ENCODE measurements around the gene NALCN.

DNA sequence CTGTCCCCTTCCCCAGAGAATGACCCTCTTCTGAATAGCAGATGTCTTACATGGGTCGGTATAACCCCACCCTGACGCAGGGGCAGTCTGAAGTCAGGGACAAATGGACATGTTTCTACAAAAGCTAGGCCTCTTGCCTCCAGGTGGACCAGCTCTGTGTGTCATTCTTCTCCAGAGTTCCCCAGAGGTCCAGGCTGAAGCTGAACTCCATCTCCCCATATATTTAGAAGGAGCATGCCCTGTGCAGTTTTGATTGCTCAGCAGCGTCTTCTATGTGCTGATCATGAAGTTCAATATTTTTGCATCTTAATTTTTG lies 8.8 kb upstream of the NALCN start:
- TF ChIP-seq, protein P1, sequence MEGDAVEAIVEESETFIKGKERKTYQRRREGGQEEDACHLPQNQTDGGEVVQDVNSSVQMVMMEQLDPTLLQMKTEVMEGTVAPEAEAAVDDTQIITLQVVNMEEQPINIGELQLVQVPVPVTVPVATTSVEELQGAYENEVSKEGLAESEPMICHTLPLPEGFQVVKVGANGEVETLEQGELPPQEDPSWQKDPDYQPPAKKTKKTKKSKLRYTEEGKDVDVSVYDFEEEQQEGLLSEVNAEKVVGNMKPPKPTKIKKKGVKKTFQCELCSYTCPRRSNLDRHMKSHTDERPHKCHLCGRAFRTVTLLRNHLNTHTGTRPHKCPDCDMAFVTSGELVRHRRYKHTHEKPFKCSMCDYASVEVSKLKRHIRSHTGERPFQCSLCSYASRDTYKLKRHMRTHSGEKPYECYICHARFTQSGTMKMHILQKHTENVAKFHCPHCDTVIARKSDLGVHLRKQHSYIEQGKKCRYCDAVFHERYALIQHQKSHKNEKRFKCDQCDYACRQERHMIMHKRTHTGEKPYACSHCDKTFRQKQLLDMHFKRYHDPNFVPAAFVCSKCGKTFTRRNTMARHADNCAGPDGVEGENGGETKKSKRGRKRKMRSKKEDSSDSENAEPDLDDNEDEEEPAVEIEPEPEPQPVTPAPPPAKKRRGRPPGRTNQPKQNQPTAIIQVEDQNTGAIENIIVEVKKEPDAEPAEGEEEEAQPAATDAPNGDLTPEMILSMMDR (IDR thresholded peaks at IDR 0.05; ENCODE audit: low read depth, low read length): no peak
- no peak for TF ChIP-seq EZH2phosphoT487 (IDR thresholded peaks at IDR 0.05; ENCODE audit: low read depth)

Measured in OCI-LY3 (cell line).